Colonic mucosa (tissue), 4 donors: ENCODE results near the gene HID1. TPM values are rescaled to one million over a fixed set of nuclear protein-coding genes. Genes with fewer than 3 reads are reported as not detected.

ENCODE experiments used
- DNase-seq: peaks from one replicate; pipeline ENCODE4 v3.0.0-alpha.2; 2020
- H3K27ac ChIP-seq: fragments of 200-600 bp; one replicate; pipeline ENCODE4 v1.8.0; 2021
- H3K27me3 ChIP-seq: fragments of 200-600 bp; one replicate; pipeline ENCODE4 v1.8.0; 2021
- H3K36me3 ChIP-seq: fragments of 200-600 bp; one replicate; pipeline ENCODE4 v1.8.0; 2021
- H3K4me1 ChIP-seq: fragments of 200-600 bp; one replicate; pipeline ENCODE4 v1.8.0; 2021; ENCODE audit warnings: mild to moderate bottlenecking
- H3K4me3 ChIP-seq: fragments of 200-600 bp; one replicate; pipeline ENCODE4 v1.8.0; 2021
- H3K9ac ChIP-seq, 2 donors: one replicate each; pipeline ENCODE4 v1.7.0; 2013; ENCODE audit warnings: control low read depth in 2 of 2, low read depth in 2 of 2, low read length in 2 of 2
- H3K9me3 ChIP-seq: fragments of 200-600 bp; one replicate; pipeline ENCODE4 v1.8.0; 2021
- CTCF ChIP-seq: fragments of 200-600 bp; IDR thresholded peaks from one replicate; pipeline ENCODE4 v1.8.0; 2022; ENCODE audit warnings: antibody characterized with exemption, mild to moderate bottlenecking
- intact Hi-C: fragments of 100-400 bp; cut with DNase I; formaldehyde crosslinking; loops from one replicate; pipeline ENCODE4 v1.14.1; 2022
- total RNA-seq, 2 donors: library from RNA; stranded (reverse); fragmentation: NEBNext Ultra II Directional in 1 of 2; extraction: Animal tissue kit (Norgen Biotek cat#: 25700) in 1 of 2; gene quantifications; one replicate each; pipeline ENCODE4 v1.2.1, GENCODE V29; 2021
- donor health status: healthy.
- donor health status: DM: no; HTN: no; CAD: no.
- donor health status: DM: no; HTN: no; CAD: no.

The HID1 gene
- total RNA-seq, 2 donors from 2014 or later, result 47.8 to 54.8 TPM

- Histone ChIP-seq H3K9ac (no peak within 1 kb of the TSS), H3K4me1 (no peaks in the 10 kb centered on the region), H3K27me3 (peaks cover 29% of the 10 kb centered on the region), H3K4me3 (no peak within 1 kb of the TSS), H3K36me3 (no peaks in the 10 kb centered on the region), H3K27ac (no peak within 1 kb of the TSS), H3K9me3 (no peaks in the 10 kb centered on the region)
- intact Hi-C loops, result no loop called here
- TF ChIP-seq CTCF, result no peak
- DNase-seq, result no peak
Measured at GRCh38 chr17:74935585-74936469, 36.7 kb downstream of the HID1 start, which contains the start of gene OTOP3. Gene OTOP3 (plus strand): TSS chr17:74935898. CDS start chr17:74935922, 24 bp downstream.

- H3K27me3 ChIP-seq, result peaks cover 29% of the 10 kb centered on the region
- H3K9me3 ChIP-seq, result no peaks in the 10 kb centered on the region
- H3K9ac ChIP-seq, result no peak overlapping the region
- DNase-seq, result no peak
- no peak overlapping the region for H3K4me3 ChIP-seq
- H3K4me1 ChIP-seq, result no peaks in the 10 kb centered on the region
- no peaks in the 10 kb centered on the region for H3K36me3 ChIP-seq
- TF ChIP-seq CTCF, result no peak
- intact Hi-C loops, result no loop called here
- no peak overlapping the region for H3K27ac ChIP-seq
Measured at GRCh38 chr17:74935048-74935447, 37.5 kb downstream of the HID1 start.

- intact Hi-C loops, result no loop called here
- H3K27me3 ChIP-seq, result peaks cover 23% of the 10 kb centered on the region
- H3K9ac ChIP-seq, result no peak overlapping the region
- no peak overlapping the region for H3K4me3 ChIP-seq
- H3K27ac ChIP-seq, result no peak overlapping the region
- H3K4me1 ChIP-seq, result no peaks in the 10 kb centered on the region
- DNase-seq, result no peak
- TF ChIP-seq CTCF, result no peak
- no peaks in the 10 kb centered on the region for H3K9me3 ChIP-seq
- H3K36me3 ChIP-seq, result no peaks in the 10 kb centered on the region
Measured at GRCh38 chr17:74930535-74931036, 42.0 kb downstream of the HID1 start.

- DNase-seq, result no peak
- Histone ChIP-seq H3K27ac (no peak overlapping the region), H3K27me3 (peaks cover 27% of the 10 kb centered on the region), H3K9me3 (no peaks in the 10 kb centered on the region), H3K4me3 (no peak overlapping the region), H3K4me1 (peaks cover 4% of the 10 kb centered on the region), H3K36me3 (no peaks in the 10 kb centered on the region), H3K9ac (no peak overlapping the region)
- intact Hi-C loops, result no loop called here
- TF ChIP-seq CTCF, result no peak
Measured at GRCh38 chr17:74928786-74929185, 43.8 kb downstream of the HID1 start.

- Histone ChIP-seq H3K36me3 (no peaks in the 10 kb centered on the region), H3K4me3 (no peak overlapping the region), H3K27me3 (peaks cover 57% of the 10 kb centered on the region), H3K27ac (no peak overlapping the region), H3K9me3 (no peaks in the 10 kb centered on the region), H3K9ac (no peak overlapping the region), H3K4me1 (peaks cover 12% of the 10 kb centered on the region)
- DNase-seq, result no peak
- TF ChIP-seq CTCF, result no peak
- intact Hi-C loops, result loop anchor here (2.0 kb wide), 1 partner anchor 30 kb away; no protein-coding TSS in a partner anchor
Measured at GRCh38 chr17:74925242-74925641, 47.3 kb downstream of the HID1 start.
